Astrocyte (in vitro differentiated cells and primary cell): ENCODE results near the gene TUFT1. TPM values are rescaled to one million over a fixed set of nuclear protein-coding genes. Genes with fewer than 3 reads are reported as not detected.

ENCODE experiments used
- DNase-seq: peaks from one replicate; pipeline ENCODE4 v3.0.0-alpha.2; 2010; ENCODE audit warnings: low read depth
- FAIRE-seq: peaks from 2 replicates; lab custom pipeline; 2011; peaks lifted over from hg19 to GRCh38; lab: Jason Lieb, UNC
- H2AFZ ChIP-seq: 2 replicates; pipeline ENCODE4 v1.6.0; 2012; ENCODE audit warnings: low read depth, low read length, inconsistent platforms
- H3K27ac ChIP-seq: 2 replicates; pipeline ENCODE4 v1.5.1; 2011; ENCODE audit warnings: low read depth, low read length, inconsistent platforms
- H3K27me3 ChIP-seq: 2 replicates; pipeline ENCODE4 v1.6.0; 2011; ENCODE audit warnings: low read length, inconsistent platforms; ENCODE audit not compliant: insufficient read depth
- H3K36me3 ChIP-seq: 2 replicates; pipeline ENCODE4 v1.5.1; 2011; ENCODE audit warnings: low read length, inconsistent platforms; ENCODE audit not compliant: insufficient read depth
- H3K4me1 ChIP-seq: 2 replicates; pipeline ENCODE4 v1.5.1; 2011; ENCODE audit warnings: low read length, inconsistent platforms; ENCODE audit not compliant: insufficient read depth
- H3K4me2 ChIP-seq: 2 replicates; pipeline ENCODE4 v1.6.0; 2012; ENCODE audit warnings: low read length, inconsistent platforms
- H3K4me3 ChIP-seq: 2 replicates; pipeline ENCODE4 v1.5.1; 2011; ENCODE audit warnings: low read depth, mild to moderate bottlenecking, low read length, inconsistent platforms; ENCODE audit not compliant: insufficient read depth
- H3K79me2 ChIP-seq: 2 replicates; pipeline ENCODE4 v1.6.0; 2012; ENCODE audit warnings: mild to moderate bottlenecking, low read length, inconsistent platforms; ENCODE audit not compliant: insufficient read depth
- H3K9ac ChIP-seq: 2 replicates; pipeline ENCODE4 v1.6.0; 2012; ENCODE audit warnings: mild to moderate bottlenecking, low read length, inconsistent platforms
- H3K9me3 ChIP-seq: 2 replicates; pipeline ENCODE4 v1.5.1; 2012; ENCODE audit warnings: low read depth, mild to moderate bottlenecking, low read length, inconsistent platforms; ENCODE audit not compliant: insufficient read depth
- H4K20me1 ChIP-seq: 2 replicates; pipeline ENCODE4 v1.6.0; 2012; ENCODE audit warnings: low read length, inconsistent platforms; ENCODE audit not compliant: insufficient read depth
- H3K27ac Mint-ChIP-seq: one replicate; pipeline ENCODE4 v1.8.0; 2021; ENCODE audit warnings: mild to moderate bottlenecking, mixed read lengths; ENCODE audit not compliant: unreplicated experiment
- H3K27me3 Mint-ChIP-seq: one replicate; pipeline ENCODE4 v1.8.0; 2021; ENCODE audit warnings: low read depth, mixed read lengths; ENCODE audit not compliant: unreplicated experiment
- H3K36me3 Mint-ChIP-seq: one replicate; pipeline ENCODE4 v1.8.0; 2021; ENCODE audit warnings: low read depth, mixed read lengths; ENCODE audit not compliant: unreplicated experiment
- H3K4me1 Mint-ChIP-seq: one replicate; pipeline ENCODE4 v1.8.0; 2021; ENCODE audit warnings: low read depth, mixed read lengths; ENCODE audit not compliant: unreplicated experiment
- H3K4me3 Mint-ChIP-seq: one replicate; pipeline ENCODE4 v1.8.0; 2021; ENCODE audit warnings: mild to moderate bottlenecking, moderate library complexity, mixed read lengths; ENCODE audit not compliant: unreplicated experiment
- H3K9me3 Mint-ChIP-seq: one replicate; pipeline ENCODE4 v1.8.0; 2021; ENCODE audit warnings: mild to moderate bottlenecking, mixed read lengths; ENCODE audit not compliant: unreplicated experiment
- EZH2 ChIP-seq: IDR thresholded peaks from 2 replicates; pipeline ENCODE4 v1.6.1; 2012; ENCODE audit warnings: mild to moderate bottlenecking, low read length, inconsistent platforms; ENCODE audit not compliant: insufficient read depth
- total RNA-seq: library from RNA; stranded (reverse); gene quantifications from 2 replicates; pipeline ENCODE4 v1.2.1, GENCODE V29; 2021
- TF ChIP-seq, protein P1 (sequence below): IDR thresholded peaks from 2 replicates; pipeline ENCODE4 v1.5.1; 2011; ENCODE audit warnings: low read depth, mild to moderate bottlenecking, inconsistent platforms, low read length, moderate library complexity; ENCODE audit not compliant: insufficient read depth

The TUFT1 gene
- total RNA-seq, 1 donor from 2014 or later, result 90.6 TPM

DNA sequence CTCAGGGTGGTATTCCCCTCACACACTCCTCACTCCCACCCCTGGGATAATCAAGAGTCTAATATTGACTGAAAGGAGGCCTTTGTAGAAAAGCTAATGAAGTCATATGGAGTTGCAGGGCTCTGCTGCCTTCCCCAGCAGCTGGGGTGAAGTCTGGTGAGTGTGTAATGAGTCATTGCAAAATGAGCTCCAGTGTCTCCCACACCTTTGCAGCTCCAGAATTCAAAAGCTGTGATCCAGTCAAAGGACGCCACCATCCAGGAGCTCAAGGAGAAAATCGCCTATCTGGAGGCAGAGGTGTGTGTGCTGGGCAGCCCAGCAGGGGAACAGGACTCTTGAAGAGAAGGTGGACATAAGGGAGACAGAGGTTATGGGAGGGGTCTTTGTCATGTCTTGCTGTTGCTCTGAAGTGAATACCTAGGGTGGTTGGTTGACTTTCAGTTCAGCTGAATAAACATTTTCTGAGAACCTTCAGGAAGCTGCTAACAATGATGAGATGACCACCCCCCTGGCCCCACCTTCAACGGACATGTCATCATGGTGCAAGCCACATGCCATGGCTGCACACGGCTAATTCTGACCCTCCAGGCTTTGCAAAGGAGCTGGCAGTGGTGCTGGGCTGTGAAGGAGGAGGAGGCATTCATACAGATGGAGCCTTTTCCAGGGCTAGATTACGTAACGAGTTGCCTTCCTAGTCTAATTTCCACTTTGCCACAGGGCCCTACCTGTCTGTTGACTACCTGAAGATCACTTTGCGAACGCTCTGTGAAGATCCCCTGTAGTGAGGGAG lies 39.5 kb downstream of the TUFT1 start:
- Histone ChIP-seq H3K27me3 (no peaks in the 10 kb centered on the region), H3K9ac (no peak overlapping the region), H3K9me3 (no peaks in the 10 kb centered on the region), H3K36me3 (peaks cover 18% of the 10 kb centered on the region), H3K4me3 (no peak overlapping the region), H4K20me1 (peaks cover 6% of the 10 kb centered on the region), H2AFZ (no peak overlapping the region), H3K27ac (peak overlapping the region; percentile 30), H3K79me2 (no peaks in the 10 kb centered on the region), H3K4me1 (peaks cover 18% of the 10 kb centered on the region), H3K4me2 (peak overlapping the region; percentile 27)
- Mint-ChIP-seq H3K9me3 (no peaks in the 10 kb centered on the region), H3K36me3 (peaks cover 52% of the 10 kb centered on the region), H3K27me3 (no peaks in the 10 kb centered on the region), H3K4me3 (peak overlapping the region; percentile 31), H3K27ac (peak overlapping the region; percentile 96), H3K4me1 (peaks cover 45% of the 10 kb centered on the region)
- FAIRE-seq (no peak), DNase-seq (peak; percentile 74)
- no peak for TF ChIP-seq EZH2
- TF ChIP-seq, protein P1, sequence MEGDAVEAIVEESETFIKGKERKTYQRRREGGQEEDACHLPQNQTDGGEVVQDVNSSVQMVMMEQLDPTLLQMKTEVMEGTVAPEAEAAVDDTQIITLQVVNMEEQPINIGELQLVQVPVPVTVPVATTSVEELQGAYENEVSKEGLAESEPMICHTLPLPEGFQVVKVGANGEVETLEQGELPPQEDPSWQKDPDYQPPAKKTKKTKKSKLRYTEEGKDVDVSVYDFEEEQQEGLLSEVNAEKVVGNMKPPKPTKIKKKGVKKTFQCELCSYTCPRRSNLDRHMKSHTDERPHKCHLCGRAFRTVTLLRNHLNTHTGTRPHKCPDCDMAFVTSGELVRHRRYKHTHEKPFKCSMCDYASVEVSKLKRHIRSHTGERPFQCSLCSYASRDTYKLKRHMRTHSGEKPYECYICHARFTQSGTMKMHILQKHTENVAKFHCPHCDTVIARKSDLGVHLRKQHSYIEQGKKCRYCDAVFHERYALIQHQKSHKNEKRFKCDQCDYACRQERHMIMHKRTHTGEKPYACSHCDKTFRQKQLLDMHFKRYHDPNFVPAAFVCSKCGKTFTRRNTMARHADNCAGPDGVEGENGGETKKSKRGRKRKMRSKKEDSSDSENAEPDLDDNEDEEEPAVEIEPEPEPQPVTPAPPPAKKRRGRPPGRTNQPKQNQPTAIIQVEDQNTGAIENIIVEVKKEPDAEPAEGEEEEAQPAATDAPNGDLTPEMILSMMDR, result no peak

DNA sequence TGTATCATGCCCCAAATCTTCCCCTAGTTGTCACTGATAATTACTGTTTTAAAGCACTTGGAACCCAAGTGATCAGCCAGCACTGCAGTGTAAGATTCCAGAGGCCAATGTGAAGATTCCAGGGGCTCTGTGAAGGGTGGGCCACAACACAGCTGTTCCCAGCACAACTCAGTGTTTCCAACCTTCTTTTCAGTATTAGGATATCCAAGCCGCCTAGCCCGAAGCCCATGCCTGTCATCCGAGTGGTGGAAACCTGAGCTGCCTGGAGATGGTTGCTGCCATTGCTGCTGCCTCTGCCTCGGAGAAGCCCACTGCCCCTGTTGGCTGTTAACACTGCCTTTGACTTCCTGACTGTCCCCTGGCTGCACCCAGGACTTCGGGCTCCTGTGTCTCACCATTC lies 41.3 kb downstream of the TUFT1 start:
- Mint-ChIP-seq H3K27me3 (no peaks in the 10 kb centered on the region), H3K4me3 (no peak overlapping the region), H3K36me3 (peaks cover 34% of the 10 kb centered on the region), H3K9me3 (no peaks in the 10 kb centered on the region), H3K27ac (no peak overlapping the region), H3K4me1 (peaks cover 52% of the 10 kb centered on the region)
- Histone ChIP-seq H3K9me3 (no peaks in the 10 kb centered on the region), H3K27me3 (no peaks in the 10 kb centered on the region), H3K27ac (no peak overlapping the region), H2AFZ (no peak overlapping the region), H3K4me1 (peaks cover 22% of the 10 kb centered on the region), H3K4me2 (no peak overlapping the region), H4K20me1 (peaks cover 6% of the 10 kb centered on the region), H3K9ac (no peak overlapping the region), H3K4me3 (no peak overlapping the region), H3K36me3 (peaks cover 18% of the 10 kb centered on the region), H3K79me2 (no peaks in the 10 kb centered on the region)
- FAIRE-seq (no peak), DNase-seq (no peak)
- TF ChIP-seq EZH2, result no peak
- TF ChIP-seq, protein P1, result no peak

DNA sequence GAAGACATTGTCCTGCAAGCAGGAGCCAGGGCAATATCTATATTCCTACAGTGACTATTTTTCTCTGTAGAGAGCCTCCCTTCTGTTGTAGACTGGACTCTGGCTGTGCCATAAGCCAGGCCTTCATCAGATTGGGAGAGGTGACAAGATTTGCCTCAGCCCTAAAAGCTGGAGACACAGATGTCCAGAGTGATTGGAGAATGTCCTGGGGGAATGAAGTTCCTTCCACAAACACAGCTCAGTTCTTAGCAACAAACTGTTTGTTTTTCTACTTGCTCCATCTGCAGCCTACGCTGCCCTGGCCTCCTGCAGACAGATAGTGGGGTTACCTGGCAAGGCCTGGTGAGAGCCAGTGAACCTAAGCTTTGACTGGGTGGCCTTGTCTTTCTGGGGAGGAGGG lies 41.8 kb downstream of the TUFT1 start:
- Histone ChIP-seq H3K4me2 (no peak overlapping the region), H3K27me3 (no peaks in the 10 kb centered on the region), H3K9me3 (no peaks in the 10 kb centered on the region), H3K4me1 (peaks cover 22% of the 10 kb centered on the region), H3K79me2 (no peaks in the 10 kb centered on the region), H3K27ac (no peak overlapping the region), H3K4me3 (no peak overlapping the region), H3K9ac (no peak overlapping the region), H2AFZ (no peak overlapping the region), H3K36me3 (peaks cover 18% of the 10 kb centered on the region), H4K20me1 (peaks cover 6% of the 10 kb centered on the region)
- H3K4me1 Mint-ChIP-seq, result peaks cover 54% of the 10 kb centered on the region
- H3K9me3 Mint-ChIP-seq, result no peaks in the 10 kb centered on the region
- H3K27ac Mint-ChIP-seq, result no peak overlapping the region
- FAIRE-seq (no peak), DNase-seq (no peak)
- TF ChIP-seq, protein P1, result no peak
- TF ChIP-seq EZH2, result no peak
- peaks cover 33% of the 10 kb centered on the region for H3K36me3 Mint-ChIP-seq
- no peak overlapping the region for H3K4me3 Mint-ChIP-seq
- no peaks in the 10 kb centered on the region for H3K27me3 Mint-ChIP-seq
